Fibroblast of skin of right biceps (primary cell): ENCODE measurements around the gene PLEKHG2.
"Not testable (repeated sequence)": the region's sequence is repeated elsewhere in the genome, so short reads cannot be mapped to it uniquely, and the experiment has no call there.

Experiments used
- DNase-seq: peaks from one replicate; pipeline ENCODE4 v3.0.0-alpha.2; 2013

The PLEKHG2 gene

GRCh38 chr19:39412100-39412866 is at the start of gene PLEKHG2:
Gene PLEKHG2, plus strand, starts transcription at chr19:39412669. Its CDS starts 1,418 bp downstream, at chr19:39414087.
- DNase-seq, result peak; percentile 100

GRCh38 chr19:39362682-39363657 is 49.5 kb upstream of the PLEKHG2 start:
- peak; percentile 83 for DNase-seq

GRCh38 chr19:39363901-39364457 is 48.5 kb upstream of the PLEKHG2 start:
- DNase-seq, result peak; percentile 45

- no peak for DNase-seq
These were observed 46.9 kb upstream of the PLEKHG2 start for GRCh38 chr19:39365531-39365930.

GRCh38 chr19:39369200-39369599 is 43.3 kb upstream of the PLEKHG2 start:
- DNase-seq, result no peak

GRCh38 chr19:39370735-39371134 is 41.7 kb upstream of the PLEKHG2 start:
- DNase-seq, result no peak

GRCh38 chr19:39372047-39372802 is 40.2 kb upstream of the PLEKHG2 start:
- peak; percentile 97 for DNase-seq

GRCh38 chr19:39372941-39373340 is 39.5 kb upstream of the PLEKHG2 start:
- peak; percentile 27 for DNase-seq

GRCh38 chr19:39375929-39376328 is 36.5 kb upstream of the PLEKHG2 start:
- no peak for DNase-seq

GRCh38 chr19:39377373-39378362 is 34.8 kb upstream of the PLEKHG2 start:
- DNase-seq, result no peak

GRCh38 chr19:39379366-39379765 is 33.1 kb upstream of the PLEKHG2 start:
- DNase-seq, result not testable (repeated sequence)

- DNase-seq, result no peak
These were observed 32.5 kb upstream of the PLEKHG2 start for GRCh38 chr19:39379865-39380396.

- no peak for DNase-seq
These were observed 31.7 kb upstream of the PLEKHG2 start for GRCh38 chr19:39380521-39381502.

- no peak for DNase-seq
These were observed 30.4 kb upstream of the PLEKHG2 start for GRCh38 chr19:39381910-39382611.

GRCh38 chr19:39382991-39383828 is 29.3 kb upstream of the PLEKHG2 start:
- no peak for DNase-seq

- no peak for DNase-seq
These were observed 27.5 kb upstream of the PLEKHG2 start for GRCh38 chr19:39384839-39385568.
